HL-60 (cell line): ENCODE data around the gene CSRP2.

Source experiments
- CTCF ChIP-seq: IDR thresholded peaks from one replicate; pipeline ENCODE4 v1.5.1; 2011; ENCODE audit warnings: low read length, control low read depth, inconsistent platforms; ENCODE audit not compliant: insufficient read depth
- GABPA ChIP-seq: IDR thresholded peaks from 2 replicates; pipeline ENCODE4 v1.6.1; 2012; ENCODE audit warnings: low read depth
- POLR2AphosphoS5 ChIP-seq: IDR thresholded peaks from 2 replicates; pipeline ENCODE4 v1.6.1; 2012; ENCODE audit warnings: low read depth
- REST ChIP-seq: IDR thresholded peaks from 2 replicates; pipeline ENCODE4 v1.6.1; 2012; ENCODE audit warnings: low read depth; ENCODE audit not compliant: insufficient replicate concordance
- SPI1 ChIP-seq: IDR thresholded peaks from 2 replicates; pipeline ENCODE4 v1.6.1; 2012; ENCODE audit warnings: low read depth, mild to moderate bottlenecking, borderline replicate concordance

DNA sequence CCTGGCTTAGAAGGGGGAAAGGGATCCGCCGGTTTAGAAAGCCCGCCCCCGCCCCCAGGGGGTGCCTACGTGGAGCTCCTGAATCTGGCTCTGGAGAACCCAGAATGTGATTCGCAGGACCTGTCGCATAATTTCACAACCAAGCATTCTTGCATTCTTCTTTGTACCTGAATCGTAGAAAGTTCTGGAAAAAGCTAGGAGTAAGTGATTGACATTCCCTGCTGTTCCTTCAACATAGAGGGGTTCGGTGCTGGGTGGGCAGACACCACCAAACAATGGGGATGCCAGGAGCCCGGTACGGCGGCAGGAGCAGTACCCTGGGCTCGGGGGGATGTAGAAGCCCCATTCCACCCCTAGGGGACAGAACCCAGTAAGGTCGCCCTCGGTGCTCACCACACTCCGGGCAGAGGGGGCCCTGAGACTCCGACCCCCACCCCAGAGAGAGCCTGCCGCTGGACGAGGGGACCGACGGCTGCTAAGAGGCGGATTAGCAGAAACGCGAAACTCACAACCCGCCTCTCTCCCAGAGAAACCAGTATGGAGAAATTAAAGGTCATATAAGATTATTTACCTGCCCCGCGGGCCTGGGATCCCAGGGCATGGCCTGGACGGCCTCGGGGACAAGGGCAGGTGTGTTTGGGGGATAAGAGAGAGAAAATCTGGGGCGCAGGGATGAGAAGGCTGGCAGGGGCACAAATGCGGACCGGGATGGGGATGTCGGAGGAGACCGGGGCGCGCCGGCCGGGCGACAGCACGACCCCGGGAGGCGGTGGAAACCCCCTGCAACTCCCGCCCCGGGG lies 520 bp downstream of the CSRP2 start:
- no peak for TF ChIP-seq CTCF
- TF ChIP-seq REST: no peak
- TF ChIP-seq POLR2AphosphoS5: no peak
- no peak for TF ChIP-seq SPI1
- no peak for TF ChIP-seq GABPA
